Liver (tissue), 3 donors: ENCODE data around the gene SREK1.

Experiments used
- CTCF ChIP-seq: fragments of 150-350 bp; IDR thresholded peaks from 2 replicates; pipeline ENCODE4 v1.5.1; 2017; ENCODE audit warnings: improper control_type of control experiment, low read depth, low read length; ENCODE audit not compliant: missing input control
- GABPA ChIP-seq, 2 donors: IDR thresholded peaks in 1 of 2; conservative IDR thresholded peaks in 1 of 2; 2 replicates each; pipeline ENCODE4 v1.6.1; 2016; ENCODE audit warnings: antibody characterized with exemption in 2 of 2, mild to moderate bottlenecking in 1 of 2, moderate library complexity in 1 of 2
- RXRA ChIP-seq, 2 donors: IDR thresholded peaks; 2 replicates each; pipeline ENCODE4 v1.6.1; 2017 to 2018; ENCODE audit warnings: antibody characterized with exemption in 2 of 2, mild to moderate bottlenecking in 1 of 2
- donor health status: healthy.
- donor health status: healthy.

- TF ChIP-seq CTCF (no peak), GABPA (IDR thresholded peaks at IDR 0.05 in 1 of 2, conservative IDR thresholded peaks at IDR 0.05 in 1 of 2) (no peak), RXRA (IDR thresholded peaks at IDR 0.05) (no peak)
Observed at GRCh38 chr5:66142417-66142816, 1.7 kb upstream of the SREK1 start.
